IMR-90 (cell line): ENCODE data around the gene LDAH. TPM values are rescaled to one million over a fixed set of nuclear protein-coding genes. Genes with fewer than 3 reads are reported as not detected.

Experiments used
- ATAC-seq: fragments of 200-7000 bp; cut with Tn5 transposase; 2 replicates; pipeline ENCODE4 v1.9.1; 2020; ENCODE audit warnings: low read depth, mild to moderate bottlenecking, moderate library complexity
- BruUV-seq: library from RNA; stranded (reverse); fragments of 400-500 nt; replicated peaks from 2 replicates; lab custom pipeline; 2021; lab: Mats Ljungman, UMichigan
- CTCF ChIA-PET: fragments of 300-600 bp; formaldehyde crosslinking; extraction: SDS; loops from one replicate; lab custom pipeline; 2021; ENCODE audit warnings: antibody characterized with exemption; lab: Yijun Ruan, JAX
- POLR2A ChIA-PET: fragments of 300-600 bp; sonication (Branson Sonifier 250); formaldehyde crosslinking; loops from one replicate; lab custom pipeline; 2022; ENCODE audit warnings: antibody characterized with exemption; ENCODE audit not compliant: unreplicated experiment; lab: Charles Lee
- DNase-seq: peaks from one replicate; pipeline ENCODE4 v3.0.0; 2013
- H2AFZ ChIP-seq: replicated peaks from 2 replicates; pipeline ENCODE3; 2013; ENCODE audit warnings: low read length, mild to moderate bottlenecking; ENCODE audit not compliant: poor library complexity
- H2AK5ac ChIP-seq: 2 replicates; pipeline ENCODE4 v1.6.1; 2013; ENCODE audit warnings: low read depth, low read length, inconsistent platforms
- H2AK9ac ChIP-seq: replicated peaks from 2 replicates; pipeline ENCODE3; 2013; ENCODE audit warnings: mild to moderate bottlenecking, low read depth, low read length, moderate library complexity; ENCODE audit not compliant: poor library complexity
- H2BK120ac ChIP-seq: 2 replicates; pipeline ENCODE4 v1.6.1; 2013; ENCODE audit warnings: low read depth, low read length, inconsistent platforms
- H2BK15ac ChIP-seq: 3 replicates; pipeline ENCODE4 v1.6.1; 2013; ENCODE audit warnings: low read depth, low read length, inconsistent platforms
- H2BK20ac ChIP-seq: 2 replicates; pipeline ENCODE4 v1.6.1; 2013; ENCODE audit warnings: low read depth, mild to moderate bottlenecking, inconsistent platforms, low read length, moderate library complexity
- H2BK5ac ChIP-seq: 2 replicates; pipeline ENCODE4 v1.6.1; 2013; ENCODE audit warnings: mild to moderate bottlenecking, low read depth, low read length, inconsistent platforms; ENCODE audit not compliant: poor library complexity, severe bottlenecking
- H3K14ac ChIP-seq: replicated peaks from 2 replicates; pipeline ENCODE4 v1.6.1; 2013; ENCODE audit warnings: low read depth, low read length, inconsistent platforms
- H3K18ac ChIP-seq: 2 replicates; pipeline ENCODE4 v1.6.1; 2013; ENCODE audit warnings: low read depth, low read length, control low read depth
- H3K23ac ChIP-seq: 2 replicates; pipeline ENCODE4 v1.6.1; 2013; ENCODE audit warnings: low read depth, low read length, inconsistent platforms
- H3K27ac ChIP-seq: 2 replicates; pipeline ENCODE4 v1.5.1; 2013; ENCODE audit warnings: mild to moderate bottlenecking, control low read depth, low read length; ENCODE audit not compliant: insufficient read depth
- H3K27me3 ChIP-seq: 2 replicates; pipeline ENCODE4 v1.6.1; 2013; ENCODE audit warnings: low read length; ENCODE audit not compliant: control insufficient read depth, insufficient read depth
- H3K36me3 ChIP-seq: 2 replicates; pipeline ENCODE4 v1.6.1; 2013; ENCODE audit warnings: low read length, mixed read lengths; ENCODE audit not compliant: control insufficient read depth, insufficient read depth
- H3K4ac ChIP-seq: 2 replicates; pipeline ENCODE4 v1.6.1; 2013; ENCODE audit warnings: low read depth, low read length, inconsistent platforms
- H3K4me1 ChIP-seq: 2 replicates; pipeline ENCODE4 v1.6.1; 2013; ENCODE audit warnings: low read length, mixed read lengths; ENCODE audit not compliant: control insufficient read depth, insufficient read depth
- H3K4me2 ChIP-seq: 2 replicates; pipeline ENCODE4 v1.6.1; 2013; ENCODE audit warnings: low read depth, mild to moderate bottlenecking, control low read depth, low read length, moderate library complexity
- H3K4me3 ChIP-seq: 2 replicates; pipeline ENCODE4 v1.5.1; 2013; ENCODE audit warnings: low read depth, mild to moderate bottlenecking, control low read depth, low read length, moderate library complexity; ENCODE audit not compliant: insufficient read depth
- H3K56ac ChIP-seq: 2 replicates; pipeline ENCODE4 v1.6.1; 2013; ENCODE audit warnings: low read length, inconsistent platforms; ENCODE audit not compliant: insufficient read depth; ENCODE audit errors: extremely low read depth
- H3K79me1 ChIP-seq, 2 experiments: 2 replicates each; pipeline ENCODE4 v1.6.1; 2013; ENCODE audit warnings: low read length in 2 of 2, inconsistent platforms in 1 of 2, low read depth in 1 of 2
- H3K9ac ChIP-seq: 2 replicates; pipeline ENCODE4 v1.6.1; 2013; ENCODE audit warnings: low read depth, low read length, control low read depth
- H3K9me1 ChIP-seq: 2 replicates; pipeline ENCODE4 v1.6.1; 2013; ENCODE audit warnings: low read length, inconsistent platforms; ENCODE audit not compliant: insufficient read depth
- H3K9me3 ChIP-seq: 2 replicates; pipeline ENCODE4 v1.6.1; 2013; ENCODE audit warnings: low read length; ENCODE audit not compliant: control insufficient read depth, insufficient read depth
- H4K20me1 ChIP-seq: 2 replicates; pipeline ENCODE4 v1.6.1; 2013; ENCODE audit warnings: low read length, inconsistent platforms; ENCODE audit not compliant: insufficient read depth
- H4K5ac ChIP-seq: 2 replicates; pipeline ENCODE4 v1.6.1; 2013; ENCODE audit warnings: mild to moderate bottlenecking, low read depth, low read length, control low read depth
- H4K8ac ChIP-seq, 2 experiments: 2 replicates each; pipeline ENCODE4 v1.6.1; 2013; ENCODE audit warnings: low read depth in 2 of 2, low read length in 2 of 2, control low read depth in 1 of 2, inconsistent platforms in 1 of 2
- H4K91ac ChIP-seq: 2 replicates; pipeline ENCODE4 v1.6.1; 2013; ENCODE audit warnings: low read depth, low read length, inconsistent platforms; ENCODE audit not compliant: insufficient read depth
- BHLHE40 ChIP-seq: fragments of 150-350 bp; IDR thresholded peaks from 2 replicates; pipeline ENCODE4 v1.6.1; 2016; ENCODE audit warnings: mild to moderate bottlenecking, low read depth, low read length
- CHD1 ChIP-seq: IDR thresholded peaks from 2 replicates; pipeline ENCODE4 v1.6.1; 2012; ENCODE audit warnings: low read depth, low read length, improper control_type of control experiment
- FOS ChIP-seq: fragments of 150-350 bp; IDR thresholded peaks from 2 replicates; pipeline ENCODE4 v1.6.1; 2016; ENCODE audit warnings: low read depth, low read length
- MAFK ChIP-seq: IDR thresholded peaks from 2 replicates; pipeline ENCODE4 v1.6.1; 2012; ENCODE audit warnings: low read depth, low read length, improper control_type of control experiment
- MAZ ChIP-seq: IDR thresholded peaks from 2 replicates; pipeline ENCODE4 v1.6.1; 2012; ENCODE audit warnings: low read depth, mild to moderate bottlenecking, low read length, improper control_type of control experiment, moderate library complexity, borderline replicate concordance
- MXI1 ChIP-seq: IDR thresholded peaks from 2 replicates; pipeline ENCODE4 v1.6.1; 2012; ENCODE audit warnings: low read depth, mild to moderate bottlenecking, low read length, moderate library complexity, borderline replicate concordance
- NFE2L2 ChIP-seq: fragments of 150-350 bp; IDR thresholded peaks from 2 replicates; pipeline ENCODE4 v1.6.1; 2016; ENCODE audit warnings: low read depth, mild to moderate bottlenecking, low read length
- POLR2A ChIP-seq: IDR thresholded peaks from 2 replicates; pipeline ENCODE4 v1.6.1; 2012; ENCODE audit warnings: mild to moderate bottlenecking, low read depth, low read length
- RAD21 ChIP-seq: IDR thresholded peaks from 2 replicates; pipeline ENCODE4 v1.6.1; 2012; ENCODE audit warnings: low read length, improper control_type of control experiment
- RFX5 ChIP-seq: IDR thresholded peaks from 2 replicates; pipeline ENCODE4 v1.8.0; 2012; ENCODE audit warnings: low read depth, mild to moderate bottlenecking, low read length, moderate library complexity
- SMC3 ChIP-seq: fragments of 150-350 bp; IDR thresholded peaks from 2 replicates; pipeline ENCODE4 v1.6.1; 2016; ENCODE audit warnings: low read depth, mild to moderate bottlenecking, antibody characterized with exemption, low read length, moderate library complexity
- WGBS, 2 experiments: methylation state at CpG; one replicate each; pipeline versions ENCODE4 v1.1.5 to v1.1.7; 2013; ENCODE audit warnings: missing lambda C conversion rate in 2 of 2; ENCODE audit not compliant: insufficient read length in 1 of 2; ENCODE audit errors: extremely low coverage in 2 of 2; 5-methylcytosine and 5-hydroxymethylcytosine counted together
- dilution Hi-C: fragments of 300-500 bp; cut with HindIII; formaldehyde crosslinking; loops from one replicate; pipeline ENCODE4 v1.14.3; 2018; ENCODE audit warnings: low sequenced_read_pairs; ENCODE audit not compliant: unreplicated experiment
- in situ Hi-C: fragments of 300-500 bp; cut with MboI; formaldehyde crosslinking; loops from 3 replicates; pipeline ENCODE4 v1.14.3; 2019; ENCODE audit warnings: low sequenced_read_pairs, inconsistent platforms, mixed read lengths
- intact Hi-C: fragments of 100-400 bp; cut with micrococcal nuclease; formaldehyde crosslinking; loops from 2 replicates; pipeline ENCODE4 v1.10.0; 2022
- polyA plus RNA-seq, 3 experiments: library from polyadenylated mRNA; depleted of rRNA; stranded (reverse); fragments of >200 nt; gene quantifications; 2 replicates each; pipeline ENCODE4 v1.2.3, GENCODE V29; 2012; ENCODE audit warnings: low replicate concordance in 1 of 3
- total RNA-seq: library from RNA; depleted of rRNA; stranded (reverse); fragments of >200 nt; gene quantifications from 2 replicates; pipeline ENCODE4 v1.2.3, GENCODE V29; 2012
- TF ChIP-seq, protein P1 (sequence below): conservative IDR thresholded peaks from 2 replicates; pipeline ENCODE4 v1.5.1; 2012; ENCODE audit warnings: mild to moderate bottlenecking, low read depth, low read length, improper control_type of control experiment
- TF ChIP-seq, protein P2 (sequence below): fragments of 150-350 bp; IDR thresholded peaks from 2 replicates; pipeline ENCODE4 v1.6.1; 2016; ENCODE audit warnings: low read depth, mild to moderate bottlenecking, low read length, moderate library complexity, borderline replicate concordance
- TF ChIP-seq, protein P3 (sequence below): fragments of 150-350 bp; IDR thresholded peaks from 2 replicates; pipeline ENCODE4 v1.6.1; 2017; ENCODE audit warnings: mild to moderate bottlenecking, antibody characterized with exemption, low read length, low read depth

Gene LDAH
- total and polyA plus RNA-seq, 2 of the 4 experiments (the other 2 are of a cell fraction): 12.1 to 31.7 TPM

DNA sequence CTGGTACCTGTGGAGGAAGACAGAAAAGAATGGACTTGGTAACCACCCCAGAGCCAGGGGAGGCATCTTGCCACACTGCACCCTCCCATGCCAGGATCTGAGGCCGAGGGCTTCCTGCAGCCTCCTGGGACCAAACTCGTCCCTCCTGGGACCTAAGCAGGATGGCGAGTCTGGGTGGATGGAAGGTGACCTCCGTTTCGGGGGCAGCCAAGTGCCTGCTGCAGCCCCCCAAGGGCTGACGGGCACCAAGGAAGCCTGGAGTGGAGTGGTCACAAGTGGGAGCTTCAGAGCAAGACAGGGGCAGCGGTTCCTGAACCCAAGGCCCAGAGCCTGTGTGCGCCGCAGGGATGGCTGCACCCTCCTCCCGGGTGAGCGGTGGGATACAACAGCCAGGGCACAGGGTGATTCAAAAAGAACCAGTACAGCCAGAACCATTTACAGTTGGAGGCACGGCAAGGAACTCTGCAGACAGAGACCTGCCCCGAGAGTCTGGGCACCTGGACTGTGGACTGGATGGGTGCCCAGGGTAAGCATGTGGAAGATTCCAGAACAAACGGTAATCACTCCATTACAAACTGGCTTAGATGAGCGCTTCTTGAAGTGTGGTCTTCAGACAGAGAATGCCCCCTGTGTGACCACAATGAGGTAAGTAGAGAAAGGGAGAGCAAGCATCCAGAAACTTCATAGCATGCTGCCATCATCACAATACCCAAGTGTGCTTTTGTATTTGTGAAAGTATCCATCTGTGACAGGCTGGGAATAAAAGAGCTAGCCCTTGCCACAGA lies 184.1 kb downstream of the LDAH start:
- Histone ChIP-seq H2BK15ac (no peak overlapping the region), H2BK20ac (no peak overlapping the region), H3K18ac (no peak overlapping the region), H2AFZ (no peak overlapping the region), H3K9me3 (no peaks in the 10 kb centered on the region), H3K36me3 (peaks cover 26% of the 10 kb centered on the region; the same call in 1 of the 2 replicates), H2AK5ac (no peak overlapping the region), H4K91ac (no peak overlapping the region), H3K23ac (no peak overlapping the region), H2BK120ac (no peak overlapping the region), H3K4me2 (no peak overlapping the region), H2AK9ac (no peak overlapping the region), H4K20me1 (peaks cover 14% of the 10 kb centered on the region), H2BK5ac (no peak overlapping the region), H3K79me1 (peaks cover 0 to 19% of the 10 kb centered on the region in 2 experiments; a peak in 1 of 4 replicates), H4K8ac (no peak overlapping the region), H3K9ac (no peak overlapping the region), H3K14ac (no peak overlapping the region), H3K4me3 (no peak overlapping the region), H4K5ac (no peak overlapping the region), H3K56ac (no peak overlapping the region), H3K27me3 (no peaks in the 10 kb centered on the region), H3K27ac (no peak overlapping the region), H3K4ac (no peak overlapping the region), H3K9me1 (0 out of 2 replicates have a peak, but pooled peaks cover 3% of the 10 kb centered on the region), H3K4me1 (peaks cover 11% of the 10 kb centered on the region)
- in situ Hi-C loops: no loop called here
- DNase-seq: no peak
- no TSS peak for BruUV-seq
- no peak for ATAC-seq
- CTCF ChIA-PET: interaction anchor here (0.6 to 1.1 kb wide), 2 partner anchors 227 to 1870 kb away, joined by 3 read pairs; no protein-coding TSS in a partner anchor
- POLR2A ChIA-PET: no interaction called here
- dilution Hi-C loops: loop anchor here (25.0 kb wide), 1 partner anchor 252 kb away; no protein-coding TSS in a partner anchor
- intact Hi-C loops: loop anchor here (5.0 kb wide), 1 partner anchor 132 kb away; no protein-coding TSS in a partner anchor
- 97% methylated on average over 6 of the region's 15 CpGs; no CpG with 5 or more reads in 1 of the 2 experiments for WGBS, 2 experiments
- TF ChIP-seq, protein P1, sequence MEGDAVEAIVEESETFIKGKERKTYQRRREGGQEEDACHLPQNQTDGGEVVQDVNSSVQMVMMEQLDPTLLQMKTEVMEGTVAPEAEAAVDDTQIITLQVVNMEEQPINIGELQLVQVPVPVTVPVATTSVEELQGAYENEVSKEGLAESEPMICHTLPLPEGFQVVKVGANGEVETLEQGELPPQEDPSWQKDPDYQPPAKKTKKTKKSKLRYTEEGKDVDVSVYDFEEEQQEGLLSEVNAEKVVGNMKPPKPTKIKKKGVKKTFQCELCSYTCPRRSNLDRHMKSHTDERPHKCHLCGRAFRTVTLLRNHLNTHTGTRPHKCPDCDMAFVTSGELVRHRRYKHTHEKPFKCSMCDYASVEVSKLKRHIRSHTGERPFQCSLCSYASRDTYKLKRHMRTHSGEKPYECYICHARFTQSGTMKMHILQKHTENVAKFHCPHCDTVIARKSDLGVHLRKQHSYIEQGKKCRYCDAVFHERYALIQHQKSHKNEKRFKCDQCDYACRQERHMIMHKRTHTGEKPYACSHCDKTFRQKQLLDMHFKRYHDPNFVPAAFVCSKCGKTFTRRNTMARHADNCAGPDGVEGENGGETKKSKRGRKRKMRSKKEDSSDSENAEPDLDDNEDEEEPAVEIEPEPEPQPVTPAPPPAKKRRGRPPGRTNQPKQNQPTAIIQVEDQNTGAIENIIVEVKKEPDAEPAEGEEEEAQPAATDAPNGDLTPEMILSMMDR: no peak
- TF ChIP-seq MAFK: no peak
- no peak for TF ChIP-seq NFE2L2
- no peak for TF ChIP-seq MXI1
- TF ChIP-seq MAZ: no peak
- no peak for TF ChIP-seq FOS
- TF ChIP-seq RFX5: no peak
- no peak for TF ChIP-seq CHD1
- TF ChIP-seq, protein P2, sequence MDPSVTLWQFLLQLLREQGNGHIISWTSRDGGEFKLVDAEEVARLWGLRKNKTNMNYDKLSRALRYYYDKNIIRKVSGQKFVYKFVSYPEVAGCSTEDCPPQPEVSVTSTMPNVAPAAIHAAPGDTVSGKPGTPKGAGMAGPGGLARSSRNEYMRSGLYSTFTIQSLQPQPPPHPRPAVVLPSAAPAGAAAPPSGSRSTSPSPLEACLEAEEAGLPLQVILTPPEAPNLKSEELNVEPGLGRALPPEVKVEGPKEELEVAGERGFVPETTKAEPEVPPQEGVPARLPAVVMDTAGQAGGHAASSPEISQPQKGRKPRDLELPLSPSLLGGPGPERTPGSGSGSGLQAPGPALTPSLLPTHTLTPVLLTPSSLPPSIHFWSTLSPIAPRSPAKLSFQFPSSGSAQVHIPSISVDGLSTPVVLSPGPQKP: no peak
- no peak for TF ChIP-seq POLR2A
- no peak for TF ChIP-seq SMC3
- TF ChIP-seq, protein P3, sequence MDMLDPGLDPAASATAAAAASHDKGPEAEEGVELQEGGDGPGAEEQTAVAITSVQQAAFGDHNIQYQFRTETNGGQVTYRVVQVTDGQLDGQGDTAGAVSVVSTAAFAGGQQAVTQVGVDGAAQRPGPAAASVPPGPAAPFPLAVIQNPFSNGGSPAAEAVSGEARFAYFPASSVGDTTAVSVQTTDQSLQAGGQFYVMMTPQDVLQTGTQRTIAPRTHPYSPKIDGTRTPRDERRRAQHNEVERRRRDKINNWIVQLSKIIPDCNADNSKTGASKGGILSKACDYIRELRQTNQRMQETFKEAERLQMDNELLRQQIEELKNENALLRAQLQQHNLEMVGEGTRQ: no peak
- no peak for TF ChIP-seq BHLHE40
- no peak for TF ChIP-seq RAD21
